Neutrophil (primary cell): ENCODE measurements around the gene ZNF441.
"Not testable (repeated sequence)": the region's sequence is repeated elsewhere in the genome, so short reads cannot be mapped to it uniquely, and the experiment has no call there.

Source experiments
- H3K27ac ChIP-seq: fragments of 200-600 bp; sonication (generic); 2 replicates; pipeline ENCODE4 v1.5.1; 2016; ENCODE audit warnings: mild to moderate bottlenecking, moderate library complexity
- H3K27me3 ChIP-seq: fragments of 200-600 bp; sonication (generic); 2 replicates; pipeline ENCODE4 v1.6.0; 2016; ENCODE audit warnings: mild to moderate bottlenecking
- H3K36me3 ChIP-seq: fragments of 200-600 bp; sonication (generic); 2 replicates; pipeline ENCODE4 v1.5.1; 2017
- H3K4me1 ChIP-seq, 2 experiments: fragments of 200-600 bp in 1 of 2; sonication (generic) in 1 of 2; 1 replicate in 1 of 2; 2 replicates in 1 of 2; pipeline versions ENCODE4 v1.5.1 to v1.6.1; 2013 to 2016; ENCODE audit warnings: low read depth in 1 of 2, low read length in 1 of 2, mild to moderate bottlenecking in 1 of 2, moderate library complexity in 1 of 2; ENCODE audit not compliant: control insufficient read depth in 1 of 2, insufficient read depth in 1 of 2
- H3K4me3 ChIP-seq, 2 experiments: fragments of 200-600 bp in 1 of 2; sonication (generic) in 1 of 2; 1 replicate in 1 of 2; 2 replicates in 1 of 2; pipeline ENCODE4 v1.5.1; 2013 to 2016; ENCODE audit warnings: low read depth in 1 of 2, low read length in 1 of 2, mild to moderate bottlenecking in 1 of 2, moderate library complexity in 1 of 2
- H3K9me3 ChIP-seq: fragments of 200-600 bp; sonication (generic); 2 replicates; pipeline ENCODE4 v1.5.1; 2016
- TF ChIP-seq, protein P1 (sequence below): fragments of 200-600 bp; sonication (generic); IDR thresholded peaks from 2 replicates; pipeline ENCODE4 v1.5.1; 2016; ENCODE audit warnings: antibody characterized with exemption

Gene ZNF441

GRCh38 chr19:11814029-11814699 is 47.4 kb downstream of the ZNF441 start, which contains the start of gene ZNF440:
Gene ZNF440 (plus strand): TSS chr19:11814273. CDS start chr19:11814448, 175 bp downstream.
- TF ChIP-seq, protein P1, sequence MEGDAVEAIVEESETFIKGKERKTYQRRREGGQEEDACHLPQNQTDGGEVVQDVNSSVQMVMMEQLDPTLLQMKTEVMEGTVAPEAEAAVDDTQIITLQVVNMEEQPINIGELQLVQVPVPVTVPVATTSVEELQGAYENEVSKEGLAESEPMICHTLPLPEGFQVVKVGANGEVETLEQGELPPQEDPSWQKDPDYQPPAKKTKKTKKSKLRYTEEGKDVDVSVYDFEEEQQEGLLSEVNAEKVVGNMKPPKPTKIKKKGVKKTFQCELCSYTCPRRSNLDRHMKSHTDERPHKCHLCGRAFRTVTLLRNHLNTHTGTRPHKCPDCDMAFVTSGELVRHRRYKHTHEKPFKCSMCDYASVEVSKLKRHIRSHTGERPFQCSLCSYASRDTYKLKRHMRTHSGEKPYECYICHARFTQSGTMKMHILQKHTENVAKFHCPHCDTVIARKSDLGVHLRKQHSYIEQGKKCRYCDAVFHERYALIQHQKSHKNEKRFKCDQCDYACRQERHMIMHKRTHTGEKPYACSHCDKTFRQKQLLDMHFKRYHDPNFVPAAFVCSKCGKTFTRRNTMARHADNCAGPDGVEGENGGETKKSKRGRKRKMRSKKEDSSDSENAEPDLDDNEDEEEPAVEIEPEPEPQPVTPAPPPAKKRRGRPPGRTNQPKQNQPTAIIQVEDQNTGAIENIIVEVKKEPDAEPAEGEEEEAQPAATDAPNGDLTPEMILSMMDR, result no peak
- Histone ChIP-seq H3K27ac (peak within 1 kb of the TSS; percentile 77), H3K4me1 (peaks cover 10 to 12% of the 10 kb centered on the region in 2 experiments), H3K4me3 (peak within 1 kb of the TSS; percentile 79), H3K27me3 (no peaks in the 10 kb centered on the region), H3K9me3 (peaks cover under 1% of the 10 kb centered on the region), H3K36me3 (no peaks in the 10 kb centered on the region)

DNA sequence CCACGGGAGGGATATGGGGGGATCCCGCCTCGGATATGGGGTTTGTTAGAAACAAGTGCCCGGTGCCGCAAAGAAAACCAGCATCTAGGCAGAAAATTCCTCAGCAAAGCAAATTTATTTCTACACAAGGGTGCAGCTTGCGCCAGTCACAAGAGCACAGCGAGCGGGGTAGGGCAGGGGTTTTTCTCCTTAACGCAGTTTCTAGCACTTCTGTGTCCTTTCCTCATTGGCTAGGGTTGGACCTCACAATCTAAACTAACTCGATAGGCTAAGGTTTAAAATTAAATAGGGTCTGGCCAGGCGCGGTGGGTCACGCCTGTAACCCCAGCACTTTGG is 47.9 kb downstream of the ZNF441 start:
- H3K9me3 ChIP-seq, result peaks cover 5% of the 10 kb centered on the region
- H3K4me3 ChIP-seq, result peak overlapping the region; percentile 79
- peaks cover 10 to 12% of the 10 kb centered on the region in 2 experiments for H3K4me1 ChIP-seq
- TF ChIP-seq, protein P1, result no peak
- peak overlapping the region; percentile 77 for H3K27ac ChIP-seq
- H3K27me3 ChIP-seq, result no peaks in the 10 kb centered on the region
- no peaks in the 10 kb centered on the region for H3K36me3 ChIP-seq

DNA sequence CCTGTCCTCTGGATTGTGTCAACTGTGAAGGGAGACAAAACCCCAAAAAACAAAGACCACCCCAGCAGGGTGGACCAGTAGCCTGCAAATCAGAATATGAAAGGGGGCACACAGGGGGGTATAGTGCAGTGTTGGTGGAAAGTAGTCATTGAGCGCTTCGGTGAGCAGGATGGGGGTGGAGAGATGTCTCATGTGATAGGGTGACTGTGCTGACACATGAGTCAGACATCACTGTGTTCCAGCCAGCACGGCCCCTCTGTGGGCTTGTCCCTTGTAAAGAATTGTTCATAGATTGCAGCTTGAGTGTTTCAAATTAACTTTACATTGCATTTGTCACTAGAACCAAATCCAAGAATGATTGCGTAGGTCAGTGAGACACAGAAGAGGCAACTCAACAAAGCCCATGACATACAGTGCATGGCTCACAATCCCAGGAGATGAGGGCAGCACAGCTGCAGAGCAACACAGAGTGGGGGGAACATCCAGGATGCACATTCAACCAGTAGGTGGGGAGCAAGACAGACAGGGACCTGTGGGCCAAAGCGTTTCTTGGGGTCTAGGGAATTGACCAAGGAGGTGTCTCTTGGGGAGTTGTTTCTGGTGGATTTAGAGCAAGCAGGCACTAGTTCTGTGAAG is 54.8 kb downstream of the ZNF441 start:
- Histone ChIP-seq H3K36me3 (no peaks in the 10 kb centered on the region), H3K27me3 (no peaks in the 10 kb centered on the region), H3K9me3 (peaks cover 5% of the 10 kb centered on the region), H3K4me1 (no peaks in the 10 kb centered on the region), H3K27ac (no peak overlapping the region), H3K4me3 (no peak overlapping the region)
- TF ChIP-seq, protein P1, result no peak

DNA sequence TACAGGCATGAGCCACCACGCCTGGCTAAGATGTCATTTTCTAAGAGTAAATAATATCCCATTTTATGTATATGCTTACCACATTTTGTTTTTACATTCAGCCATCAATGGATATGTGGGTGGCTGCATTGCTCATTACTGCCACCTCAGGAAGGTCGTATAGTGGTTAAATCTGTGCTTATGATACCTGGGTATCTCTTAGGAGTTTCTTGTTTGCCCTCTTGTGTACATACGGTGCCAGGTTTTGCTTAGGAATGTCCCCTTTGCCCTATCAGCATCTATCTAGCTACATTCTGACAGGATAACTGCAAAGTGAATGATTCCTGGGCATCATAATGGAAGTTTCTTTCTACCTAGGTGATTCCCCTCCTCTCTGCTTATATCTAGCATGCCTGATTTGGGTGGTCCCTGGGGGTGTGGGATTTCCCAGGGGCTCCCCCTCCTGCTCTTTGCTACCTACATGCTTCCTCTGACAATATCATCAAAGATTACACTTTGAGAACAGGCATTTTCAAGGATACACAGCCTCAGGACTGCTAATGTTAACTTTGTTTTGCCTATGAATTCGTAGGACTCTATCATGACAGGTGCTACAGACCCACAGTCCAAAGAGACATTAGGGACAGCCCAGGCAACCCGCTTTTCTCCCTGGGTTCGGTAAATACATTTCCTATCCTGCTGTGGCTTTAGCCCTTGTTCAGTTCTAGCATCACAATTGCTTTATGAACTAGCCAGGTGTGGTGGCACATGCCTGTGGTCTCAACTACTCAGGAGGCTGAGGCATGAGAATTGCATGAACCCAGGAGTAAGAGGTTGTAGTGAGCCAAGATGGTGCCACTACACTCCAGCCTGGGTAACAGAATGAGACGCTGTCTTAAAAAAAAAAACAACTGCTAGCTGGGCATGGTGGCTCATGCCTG is 62.4 kb downstream of the ZNF441 start:
- H3K27me3 ChIP-seq, H3K27ac ChIP-seq, H3K4me1 ChIP-seq, H3K4me3 ChIP-seq: not testable (repeated sequence)
- Histone ChIP-seq H3K36me3 (peaks cover 15% of the 10 kb centered on the region), H3K9me3 (peaks cover 50% of the 10 kb centered on the region)

- no peaks in the 10 kb centered on the region for H3K4me1 ChIP-seq
- peaks cover 15% of the 10 kb centered on the region for H3K36me3 ChIP-seq
- TF ChIP-seq, protein P1, result no peak
- H3K27ac ChIP-seq, result no peak overlapping the region
- no peaks in the 10 kb centered on the region for H3K27me3 ChIP-seq
- no peak overlapping the region for H3K4me3 ChIP-seq
- H3K9me3 ChIP-seq, result peaks cover 55% of the 10 kb centered on the region
Observed at GRCh38 chr19:11832253-11832912, 65.6 kb downstream of the ZNF441 start.
